ENCODE measurements around the gene PPM1H. TPM values are rescaled to one million over a fixed set of nuclear protein-coding genes. Genes with fewer than 3 reads are reported as not detected.

Gene PPM1H
- total RNA-seq, 3 donors from 2014 or later (not counting 1 experiment from before 2014, with no cell fraction given), result 0.18 to 2.1 (median 0.40) TPM

- peak overlapping the region; percentile 91 for H3K4me3 Mint-ChIP-seq
- no peaks in the 10 kb centered on the region for H3K27me3 ChIP-seq (ENCODE audit: control insufficient read depth, insufficient read depth, low read length)
- intact Hi-C loops (cut with micrococcal nuclease), result no loop called here
- H3K9me3 Mint-ChIP-seq, result no peaks in the 10 kb centered on the region
- peaks cover 34 to 38% of the 10 kb centered on the region in 2 donors for H3K4me1 Mint-ChIP-seq
- H3K36me3 ChIP-seq (ENCODE audit: control insufficient read depth, insufficient read depth, low read length), result no peaks in the 10 kb centered on the region
- H3K9me3 ChIP-seq (ENCODE audit: control insufficient read depth, insufficient read depth, low read length), result no peaks in the 10 kb centered on the region
- WGBS (ENCODE audit: insufficient coverage), result no CpG with 5 or more reads among the region's 1 CpG
- H3K27me3 Mint-ChIP-seq (ENCODE audit: low read depth in 2 of 2), result no peaks in the 10 kb centered on the region
- DNase-seq (peak in 1 of 2 donors; percentile 37), ATAC-seq (no peak)
- peak overlapping the region; percentile 98 for H3K27ac ChIP-seq (ENCODE audit: low read length)
- peak overlapping the region; percentile 61 for H3K4me3 ChIP-seq (ENCODE audit: low read length)
- TF ChIP-seq, protein P1, sequence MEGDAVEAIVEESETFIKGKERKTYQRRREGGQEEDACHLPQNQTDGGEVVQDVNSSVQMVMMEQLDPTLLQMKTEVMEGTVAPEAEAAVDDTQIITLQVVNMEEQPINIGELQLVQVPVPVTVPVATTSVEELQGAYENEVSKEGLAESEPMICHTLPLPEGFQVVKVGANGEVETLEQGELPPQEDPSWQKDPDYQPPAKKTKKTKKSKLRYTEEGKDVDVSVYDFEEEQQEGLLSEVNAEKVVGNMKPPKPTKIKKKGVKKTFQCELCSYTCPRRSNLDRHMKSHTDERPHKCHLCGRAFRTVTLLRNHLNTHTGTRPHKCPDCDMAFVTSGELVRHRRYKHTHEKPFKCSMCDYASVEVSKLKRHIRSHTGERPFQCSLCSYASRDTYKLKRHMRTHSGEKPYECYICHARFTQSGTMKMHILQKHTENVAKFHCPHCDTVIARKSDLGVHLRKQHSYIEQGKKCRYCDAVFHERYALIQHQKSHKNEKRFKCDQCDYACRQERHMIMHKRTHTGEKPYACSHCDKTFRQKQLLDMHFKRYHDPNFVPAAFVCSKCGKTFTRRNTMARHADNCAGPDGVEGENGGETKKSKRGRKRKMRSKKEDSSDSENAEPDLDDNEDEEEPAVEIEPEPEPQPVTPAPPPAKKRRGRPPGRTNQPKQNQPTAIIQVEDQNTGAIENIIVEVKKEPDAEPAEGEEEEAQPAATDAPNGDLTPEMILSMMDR (IDR thresholded peaks at IDR 0.05), result no peak
- peaks cover 3% of the 10 kb centered on the region for H3K4me1 ChIP-seq (ENCODE audit: control insufficient read depth, insufficient read depth, low read length)
- peak overlapping the region; percentile 99 to 100 for H3K27ac Mint-ChIP-seq
- no peaks in the 10 kb centered on the region for H3K36me3 Mint-ChIP-seq
These were observed 330.6 kb downstream of the PPM1H start for GRCh38 chr12:62604373-62604772.

DNA sequence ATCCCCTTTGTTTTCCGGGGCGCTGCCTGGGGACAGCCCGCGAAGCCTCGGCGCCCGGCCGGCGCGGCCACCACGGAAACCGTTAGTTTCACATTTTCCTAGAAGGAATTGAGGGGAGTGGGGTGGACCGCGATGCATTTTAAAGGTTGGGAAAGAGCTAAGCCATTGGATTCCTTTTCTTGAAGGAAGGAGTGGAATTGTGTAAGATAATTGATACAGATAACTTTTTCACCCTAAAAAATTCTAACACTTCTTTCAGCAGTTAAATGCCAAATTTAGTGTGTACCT, 331.2 kb downstream of the PPM1H start:
- intact Hi-C loops (cut with micrococcal nuclease), result loop anchor here (1.0 to 2.0 kb wide), 2 partner anchors 137 to 343 kb away; partner anchors contain the start of genes MON2 and USP15
- no peaks in the 10 kb centered on the region for H3K9me3 Mint-ChIP-seq
- no peaks in the 10 kb centered on the region for H3K27me3 ChIP-seq (ENCODE audit: control insufficient read depth, insufficient read depth, low read length)
- no peaks in the 10 kb centered on the region for H3K27me3 Mint-ChIP-seq (ENCODE audit: low read depth in 2 of 2)
- H3K4me3 Mint-ChIP-seq, result peak overlapping the region; percentile 91
- peak overlapping the region; percentile 98 for H3K27ac ChIP-seq (ENCODE audit: low read length)
- peak overlapping the region; percentile 99 to 100 for H3K27ac Mint-ChIP-seq
- no peaks in the 10 kb centered on the region for H3K36me3 Mint-ChIP-seq
- no peaks in the 10 kb centered on the region for H3K9me3 ChIP-seq (ENCODE audit: control insufficient read depth, insufficient read depth, low read length)
- ATAC-seq (no peak), DNase-seq (no peak)
- H3K4me3 ChIP-seq (ENCODE audit: low read length), result peak overlapping the region; percentile 61
- H3K4me1 ChIP-seq (ENCODE audit: control insufficient read depth, insufficient read depth, low read length), result peaks cover 3% of the 10 kb centered on the region
- TF ChIP-seq, protein P1 (IDR thresholded peaks at IDR 0.05), result no peak
- H3K4me1 Mint-ChIP-seq, result peaks cover 34 to 38% of the 10 kb centered on the region in 2 donors
- WGBS (ENCODE audit: insufficient coverage), result 0% methylated on average over 12 of the region's 14 CpGs
- H3K36me3 ChIP-seq (ENCODE audit: control insufficient read depth, insufficient read depth, low read length), result no peaks in the 10 kb centered on the region

- Mint-ChIP-seq H3K27ac (peak overlapping the region; percentile 99 to 100), H3K36me3 (no peaks in the 10 kb centered on the region), H3K4me3 (peak overlapping the region; percentile 91), H3K27me3 (ENCODE audit: low read depth in 2 of 2) (no peaks in the 10 kb centered on the region), H3K9me3 (no peaks in the 10 kb centered on the region), H3K4me1 (peaks cover 34 to 38% of the 10 kb centered on the region in 2 donors)
- under 1% methylated on average over 94 of the region's 94 CpGs for WGBS (ENCODE audit: insufficient coverage)
- TF ChIP-seq, protein P1 (IDR thresholded peaks at IDR 0.05), result no peak
- ATAC-seq, result peak; percentile 60 to 81 (median 64)
- H3K9me3 ChIP-seq (ENCODE audit: control insufficient read depth, insufficient read depth, low read length), result no peaks in the 10 kb centered on the region
- H3K27ac ChIP-seq (ENCODE audit: low read length), result peak overlapping the region; percentile 98
- H3K27me3 ChIP-seq (ENCODE audit: control insufficient read depth, insufficient read depth, low read length), result no peaks in the 10 kb centered on the region
- intact Hi-C loops (cut with micrococcal nuclease), result loop anchor here (1.0 to 2.0 kb wide), 2 partner anchors 136 to 343 kb away; partner anchors contain the start of genes MON2 and USP15
- H3K4me1 ChIP-seq (ENCODE audit: control insufficient read depth, insufficient read depth, low read length), result peaks cover 3% of the 10 kb centered on the region
- H3K36me3 ChIP-seq (ENCODE audit: control insufficient read depth, insufficient read depth, low read length), result no peaks in the 10 kb centered on the region
- H3K4me3 ChIP-seq (ENCODE audit: low read length), result peak overlapping the region; percentile 61
- DNase-seq, result peak; percentile 78 to 92
These were observed 331.7 kb downstream of the PPM1H start for GRCh38 chr12:62603061-62603810.
